Measurements from ENCODE around the gene CRB1.
A peak's percentile ranks its signal among the peaks of the same experiment; 100 is the strongest.

CRB1 gene

DNA sequence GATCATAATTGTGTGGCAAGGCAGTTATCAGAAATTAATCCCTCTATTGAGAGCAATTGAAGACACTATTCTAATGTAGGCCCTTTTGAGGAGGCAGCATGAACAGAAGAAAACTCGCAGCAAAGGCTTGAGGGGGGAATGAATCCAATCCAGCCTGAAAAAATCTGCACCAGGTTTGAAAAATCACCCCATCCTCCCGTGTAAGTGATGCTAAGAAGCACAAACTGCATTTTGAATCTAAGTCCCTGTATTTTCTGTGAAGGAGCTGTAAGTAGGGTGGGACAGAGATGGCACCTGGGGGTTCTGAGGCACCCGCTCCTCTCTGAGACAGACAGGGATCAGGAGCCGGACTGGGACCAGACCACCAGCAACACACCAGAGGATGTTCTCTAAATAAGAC is at the start of gene CRB1:
TSS of gene CRB1 (plus strand) at position 241 of the 400 bp plus-strand sequence. CDS start 161 bp downstream, outside the sequence.
- peak; percentile 35 for DNase-seq

- DNase-seq: no peak
These were observed 49.2 kb upstream of the CRB1 start for GRCh38 chr1:197218857-197219256.

- DNase-seq: no peak
These were observed 45.9 kb upstream of the CRB1 start for GRCh38 chr1:197222025-197222685.

DNA sequence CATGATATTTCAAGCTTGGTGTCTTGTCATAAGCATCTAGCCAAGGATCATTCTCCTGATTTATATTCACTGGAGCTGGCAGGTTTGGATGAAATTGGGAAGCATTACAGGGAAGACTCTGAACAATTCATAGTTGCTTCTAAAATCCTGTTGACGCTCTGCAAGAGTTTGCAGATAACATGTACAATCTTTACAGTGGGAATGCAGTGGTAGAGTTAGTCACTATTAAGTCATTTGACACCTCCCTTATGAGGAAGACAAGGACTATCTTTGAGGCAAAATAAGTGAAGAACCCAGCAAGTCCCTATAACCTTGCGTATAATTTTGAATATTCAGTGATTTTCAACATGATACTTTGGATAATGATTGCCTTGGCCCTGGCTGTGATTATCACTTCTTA is 45.3 kb upstream of the CRB1 start:
- DNase-seq: no peak

GRCh38 chr1:197224160-197224559 is 43.9 kb upstream of the CRB1 start:
- DNase-seq: no peak

DNA sequence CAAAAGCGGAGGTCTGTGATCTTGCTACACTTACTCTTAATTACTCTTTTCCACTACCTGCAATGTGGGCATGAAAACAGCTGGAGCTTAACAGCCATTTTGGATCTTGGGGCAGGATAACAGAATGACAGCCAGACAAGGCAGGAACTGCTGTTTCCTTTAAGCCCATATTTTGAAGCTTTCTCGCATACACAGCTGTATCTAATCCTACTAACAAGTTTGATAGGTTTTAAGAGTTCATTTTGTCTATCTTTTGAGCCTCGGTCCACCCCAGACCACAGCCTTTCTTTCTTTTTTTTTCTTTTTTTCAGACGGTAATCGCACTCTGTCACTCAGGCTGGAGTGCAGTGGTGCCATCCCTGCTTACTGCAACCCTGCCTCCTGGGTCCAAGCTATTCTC is 42.4 kb upstream of the CRB1 start:
- no peak for DNase-seq

- no peak for DNase-seq
These were observed 33.5 kb upstream of the CRB1 start for GRCh38 chr1:197234581-197234980.

DNA sequence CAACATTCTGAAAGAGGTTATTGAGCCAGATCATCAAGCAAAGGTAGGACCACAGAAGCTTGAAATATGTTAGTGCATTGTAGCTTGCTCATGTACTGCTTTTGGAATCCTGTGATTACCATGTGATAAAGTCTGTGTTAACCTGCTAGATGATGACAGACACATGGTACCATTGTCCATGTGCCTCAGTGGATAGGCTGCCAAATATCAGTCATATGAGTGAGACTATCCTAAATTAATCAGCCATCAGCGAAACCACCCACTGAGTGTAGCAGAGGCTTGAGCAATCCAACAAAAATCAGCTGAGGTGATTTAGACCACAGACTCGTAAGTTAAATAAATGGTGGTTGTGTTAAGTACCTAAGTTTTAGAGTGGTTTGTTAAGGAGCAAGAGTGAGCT is 32.7 kb upstream of the CRB1 start:
- DNase-seq: no peak

GRCh38 chr1:197247465-197247864 is 20.6 kb upstream of the CRB1 start:
- no peak for DNase-seq

DNA sequence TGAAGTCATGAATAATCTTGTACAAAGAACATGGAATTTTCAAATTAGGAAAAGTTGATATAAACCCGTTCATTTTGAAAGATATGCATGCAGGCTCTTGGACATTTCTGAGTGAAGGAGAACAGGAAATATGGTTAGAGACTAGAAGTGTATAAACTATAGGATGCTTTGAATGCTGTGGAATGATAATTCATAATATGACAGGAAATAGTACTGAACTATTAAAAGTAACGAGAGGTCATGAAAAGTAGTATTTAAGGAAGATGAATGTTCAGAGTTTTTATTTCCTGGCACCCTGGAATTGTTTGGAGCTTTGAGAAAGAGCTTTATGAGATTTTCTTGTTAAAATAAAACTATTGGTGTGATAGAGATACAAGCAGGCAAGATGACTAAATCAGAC is 18.7 kb upstream of the CRB1 start:
- DNase-seq: no peak

DNA sequence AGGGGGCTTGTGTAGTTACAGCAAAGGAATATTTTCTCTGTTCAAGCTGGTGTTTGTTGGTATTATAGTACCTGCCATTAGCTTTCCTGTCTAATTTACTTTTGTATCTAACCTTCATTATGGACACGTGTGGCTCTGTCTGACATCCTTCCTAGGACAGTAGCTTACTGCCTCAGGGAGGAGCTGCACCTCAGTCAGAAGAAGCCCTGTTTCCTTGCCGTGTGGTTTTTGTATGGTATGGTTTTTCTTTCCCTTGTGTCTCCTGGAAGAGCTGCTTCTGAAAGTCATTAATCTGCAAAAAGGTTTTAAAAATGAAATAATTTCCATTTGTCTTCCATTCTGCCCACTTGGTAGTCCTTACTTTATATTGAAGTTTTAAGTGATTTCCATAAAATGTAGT is 17.4 kb upstream of the CRB1 start:
- DNase-seq: no peak

- no peak for DNase-seq
These were observed 15.1 kb upstream of the CRB1 start for GRCh38 chr1:197252973-197253372.

GRCh38 chr1:197254866-197255265 is 13.2 kb upstream of the CRB1 start:
- DNase-seq: no peak

DNA sequence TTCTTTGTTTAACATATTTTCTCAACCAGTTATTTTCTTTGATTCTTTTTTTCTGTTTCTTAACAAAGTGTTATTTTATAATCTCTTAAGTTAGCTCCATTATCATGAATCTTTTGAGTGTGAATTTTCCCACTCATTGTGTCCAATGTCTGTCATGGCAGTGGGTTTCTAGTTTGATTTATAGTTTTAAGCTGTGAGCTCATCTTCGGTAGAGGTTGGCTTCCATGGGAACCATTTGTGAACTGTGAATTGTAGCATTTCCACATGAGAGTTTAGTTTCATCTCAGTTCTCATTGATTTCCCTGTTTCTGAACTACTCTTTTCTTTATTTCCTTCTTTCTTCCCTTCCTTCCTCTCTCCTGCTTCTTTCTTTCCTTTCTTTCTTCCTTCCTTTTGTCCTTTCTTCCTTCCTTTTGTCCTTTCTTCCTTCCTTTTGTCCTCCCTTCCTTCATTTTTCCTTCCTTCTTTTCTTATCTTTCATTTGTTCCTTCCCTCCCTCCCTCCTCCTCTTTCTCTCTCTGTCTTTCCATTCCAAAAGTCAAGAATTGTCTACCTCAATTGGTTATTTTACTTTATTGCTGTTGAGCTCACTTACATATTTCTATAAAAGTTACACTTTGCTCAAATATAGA is 3.0 kb upstream of the CRB1 start:
- no peak for DNase-seq

DNA sequence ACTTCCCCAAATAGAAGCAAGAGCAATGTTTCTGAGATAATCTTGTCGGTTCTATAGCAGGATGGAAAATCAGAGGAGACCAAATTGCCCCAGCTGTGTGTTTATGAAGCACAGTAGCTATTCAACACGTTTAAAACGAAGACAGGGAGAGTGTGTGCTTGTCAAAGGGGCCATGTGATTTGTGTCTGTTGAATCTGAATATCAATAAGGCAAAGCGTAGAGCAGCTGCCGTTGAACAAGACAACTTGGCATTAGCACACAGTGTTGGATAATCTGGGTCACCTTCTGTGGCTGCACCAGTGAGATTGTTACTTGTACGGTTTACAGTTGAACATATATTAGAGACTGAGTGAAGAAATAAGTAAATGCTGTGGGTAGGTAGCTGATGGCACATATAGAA is 1.0 kb downstream of the CRB1 start:
- DNase-seq: peak; percentile 19

GRCh38 chr1:197272791-197273190 is 4.7 kb downstream of the CRB1 start:
- DNase-seq: no peak

- no peak for DNase-seq
These were observed 9.1 kb downstream of the CRB1 start for GRCh38 chr1:197277166-197277565.

DNA sequence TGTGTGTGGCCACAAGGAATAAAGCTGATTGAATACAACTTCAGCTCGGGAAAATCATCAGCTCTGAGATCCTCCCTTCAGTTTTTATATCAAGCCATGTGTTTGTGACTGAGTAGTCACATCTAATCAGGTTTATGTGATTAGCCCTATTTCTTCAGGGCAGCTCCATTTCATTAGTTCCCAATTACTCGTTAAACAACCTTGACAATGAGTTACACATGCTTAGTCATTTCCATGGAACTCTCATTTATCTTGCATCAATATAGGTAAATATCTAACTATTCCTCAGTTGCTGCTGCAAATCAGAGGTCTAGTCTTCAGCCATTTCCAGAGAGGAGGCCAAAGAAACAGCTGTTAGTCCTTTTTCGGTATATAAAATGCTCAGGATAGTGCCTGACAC is 16.3 kb downstream of the CRB1 start:
- no peak for DNase-seq

- no peak for DNase-seq
These were observed 16.9 kb downstream of the CRB1 start for GRCh38 chr1:197284966-197285365.

GRCh38 chr1:197285526-197286205 is 17.6 kb downstream of the CRB1 start:
- DNase-seq: no peak

GRCh38 chr1:197286634-197287033 is 18.6 kb downstream of the CRB1 start:
- no peak for DNase-seq

GRCh38 chr1:197287863-197288262 is 19.8 kb downstream of the CRB1 start:
- no peak for DNase-seq

- no peak for DNase-seq
These were observed 34.7 kb downstream of the CRB1 start for GRCh38 chr1:197302775-197303174.

GRCh38 chr1:197303463-197303862 is 35.4 kb downstream of the CRB1 start:
- no peak for DNase-seq

All from NCI-H2227 treated with DMSO at 0.1 percent for 48 hours (cell line).